ENCODE results near the gene KRTAP12-3. TPM values are rescaled to one million over a fixed set of nuclear protein-coding genes. Genes with fewer than 3 reads are reported as not detected.

Gene KRTAP12-3
- total and polyA plus RNA-seq, 8 donors: not detected

DNA sequence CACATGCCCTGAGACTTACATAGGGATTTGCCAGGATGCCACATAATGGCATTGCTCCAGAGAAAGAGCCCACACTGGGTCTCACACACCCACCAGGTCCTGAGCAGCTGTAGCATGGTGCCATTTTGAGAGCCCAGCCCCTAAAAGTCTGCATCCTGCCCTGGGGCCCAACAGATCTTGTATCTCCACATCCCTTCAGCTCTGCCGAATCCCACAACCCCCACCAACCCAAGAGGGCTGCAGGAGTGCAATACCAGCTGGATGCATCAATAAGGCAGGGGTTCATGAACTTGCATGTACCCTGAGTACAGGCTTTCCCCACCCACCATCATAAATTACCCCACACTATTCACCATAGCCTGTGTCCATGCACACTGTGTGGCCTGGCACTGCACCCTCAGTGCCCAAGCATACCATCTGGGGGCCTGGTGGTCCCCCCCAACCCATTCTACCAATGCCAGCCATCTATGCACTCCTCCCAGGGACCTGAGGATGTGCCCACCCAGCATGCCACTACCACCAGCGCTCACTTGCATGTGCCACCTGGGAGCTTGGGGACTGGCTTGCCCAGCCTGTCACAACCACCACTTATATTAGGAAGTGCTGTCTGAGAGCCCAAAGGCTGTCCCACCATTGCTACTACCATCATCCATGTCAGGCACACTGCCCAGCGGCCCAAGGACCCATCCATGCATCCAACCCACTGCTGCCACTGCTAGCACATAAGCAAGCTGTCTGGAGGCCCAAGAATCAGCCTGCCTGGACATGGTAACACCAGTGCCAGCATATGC, 13.1 kb downstream of the KRTAP12-3 start:
- Histone ChIP-seq H3K4me3 (no peak overlapping the region), H3K27me3 (peaks cover 0 to 6% (median 0%) of the 10 kb centered on the region in 4 donors), H3K36me3 (no peaks in the 10 kb centered on the region), H3K9me3 (no peaks in the 10 kb centered on the region), H3K27ac (no peak overlapping the region), H3K4me1 (no peaks in the 10 kb centered on the region)
- intact Hi-C loops (cut with DNase I): no loop called here
- WGBS, 2 donors: 54 to 61% methylated on average over 3 of the region's 3 CpGs
- DNase-seq (no peak), ATAC-seq (no peak), FAIRE-seq (no peak)
- TF ChIP-seq, protein P1, sequence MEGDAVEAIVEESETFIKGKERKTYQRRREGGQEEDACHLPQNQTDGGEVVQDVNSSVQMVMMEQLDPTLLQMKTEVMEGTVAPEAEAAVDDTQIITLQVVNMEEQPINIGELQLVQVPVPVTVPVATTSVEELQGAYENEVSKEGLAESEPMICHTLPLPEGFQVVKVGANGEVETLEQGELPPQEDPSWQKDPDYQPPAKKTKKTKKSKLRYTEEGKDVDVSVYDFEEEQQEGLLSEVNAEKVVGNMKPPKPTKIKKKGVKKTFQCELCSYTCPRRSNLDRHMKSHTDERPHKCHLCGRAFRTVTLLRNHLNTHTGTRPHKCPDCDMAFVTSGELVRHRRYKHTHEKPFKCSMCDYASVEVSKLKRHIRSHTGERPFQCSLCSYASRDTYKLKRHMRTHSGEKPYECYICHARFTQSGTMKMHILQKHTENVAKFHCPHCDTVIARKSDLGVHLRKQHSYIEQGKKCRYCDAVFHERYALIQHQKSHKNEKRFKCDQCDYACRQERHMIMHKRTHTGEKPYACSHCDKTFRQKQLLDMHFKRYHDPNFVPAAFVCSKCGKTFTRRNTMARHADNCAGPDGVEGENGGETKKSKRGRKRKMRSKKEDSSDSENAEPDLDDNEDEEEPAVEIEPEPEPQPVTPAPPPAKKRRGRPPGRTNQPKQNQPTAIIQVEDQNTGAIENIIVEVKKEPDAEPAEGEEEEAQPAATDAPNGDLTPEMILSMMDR (IDR thresholded peaks at IDR 0.05): no peak

DNA sequence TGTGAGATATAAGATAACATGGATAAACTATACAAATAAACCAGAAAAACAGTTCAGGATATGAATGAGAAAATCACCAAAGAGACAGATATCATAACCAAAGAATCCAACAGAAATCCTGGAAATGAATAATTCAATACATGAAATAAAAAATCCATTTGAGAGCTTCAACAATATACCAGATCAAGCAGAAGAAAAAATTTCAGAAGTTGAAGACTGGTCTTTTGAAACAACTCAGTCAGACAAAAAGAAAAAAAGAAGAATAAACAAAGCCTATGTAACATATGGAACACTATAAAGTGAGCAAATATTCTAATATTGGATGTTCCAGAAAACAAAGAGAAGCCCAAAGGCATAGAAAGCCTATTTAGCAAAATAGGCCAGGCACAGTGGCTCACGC, 14.2 kb downstream of the KRTAP12-3 start:
- Histone ChIP-seq H3K9me3 (no peaks in the 10 kb centered on the region), H3K36me3 (no peaks in the 10 kb centered on the region), H3K27me3 (peaks cover 0 to 6% (median 0%) of the 10 kb centered on the region in 4 donors), H3K4me3 (no peak overlapping the region), H3K4me1 (no peaks in the 10 kb centered on the region), H3K27ac (no peak overlapping the region)
- FAIRE-seq: no peak
- no peak for DNase-seq
- TF ChIP-seq, protein P1 (IDR thresholded peaks at IDR 0.05): no peak
- WGBS, 2 donors: 90 to 93% methylated on average over 1 of the region's 1 CpG
- ATAC-seq: no peak
- intact Hi-C loops (cut with DNase I): no loop called here

DNA sequence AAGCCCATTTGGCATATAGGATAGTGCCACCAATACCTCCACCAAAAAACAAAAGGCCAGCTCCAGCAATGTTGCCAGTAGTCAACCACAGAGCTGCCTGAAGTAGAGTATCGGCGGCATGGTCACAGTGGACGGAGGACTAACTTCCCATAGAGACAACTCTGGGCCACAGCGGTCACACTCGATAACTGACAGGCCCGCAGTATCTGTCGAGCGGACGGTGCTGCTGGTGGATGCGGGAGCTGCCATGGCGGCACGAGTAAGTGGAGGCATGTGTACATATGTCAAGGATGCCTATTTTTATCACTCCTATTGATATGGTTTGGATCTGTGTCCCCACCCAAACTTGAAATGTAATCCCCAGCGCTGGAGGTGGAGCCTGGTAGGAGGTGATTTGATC, 20.1 kb downstream of the KRTAP12-3 start:
- intact Hi-C loops (cut with DNase I): no loop called here
- Histone ChIP-seq H3K36me3 (no peaks in the 10 kb centered on the region), H3K27ac (no peak overlapping the region), H3K4me3 (no peak overlapping the region), H3K9me3 (no peaks in the 10 kb centered on the region), H3K27me3 (no peaks in the 10 kb centered on the region), H3K4me1 (no peaks in the 10 kb centered on the region)
- DNase-seq: no peak
- 81 to 86% methylated on average over 13 of the region's 13 CpGs for WGBS, 2 donors
- ATAC-seq: no peak
- FAIRE-seq: no peak
- TF ChIP-seq, protein P1 (IDR thresholded peaks at IDR 0.05): no peak

DNA sequence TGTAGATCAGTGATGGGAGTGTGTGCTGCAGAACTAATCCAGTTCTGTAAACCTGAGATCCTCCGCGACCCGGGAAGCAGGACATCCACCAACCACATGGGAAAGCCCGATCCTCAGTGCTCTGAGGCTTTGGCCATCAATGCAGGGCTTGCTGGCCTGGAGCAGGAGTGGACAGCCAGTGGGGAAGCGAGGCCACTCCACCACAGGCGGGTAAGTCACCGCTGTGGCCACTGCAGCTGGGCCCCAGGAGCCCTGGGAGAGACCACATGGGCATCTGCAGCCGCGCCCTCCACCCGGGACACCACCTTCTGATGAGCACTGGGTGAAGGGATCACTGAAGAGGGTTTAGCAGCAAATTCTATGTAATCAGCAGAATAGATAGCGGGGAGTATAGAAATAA, 23.4 kb downstream of the KRTAP12-3 start:
- Histone ChIP-seq H3K27ac (no peak overlapping the region), H3K9me3 (no peaks in the 10 kb centered on the region), H3K36me3 (no peaks in the 10 kb centered on the region), H3K4me3 (no peak overlapping the region), H3K27me3 (no peaks in the 10 kb centered on the region), H3K4me1 (no peaks in the 10 kb centered on the region)
- FAIRE-seq: no peak
- TF ChIP-seq, protein P1 (IDR thresholded peaks at IDR 0.05): no peak
- 55 to 79% methylated on average over 11 of the region's 11 CpGs for WGBS, 2 donors
- DNase-seq: no peak
- intact Hi-C loops (cut with DNase I): no loop called here
- no peak for ATAC-seq

DNA sequence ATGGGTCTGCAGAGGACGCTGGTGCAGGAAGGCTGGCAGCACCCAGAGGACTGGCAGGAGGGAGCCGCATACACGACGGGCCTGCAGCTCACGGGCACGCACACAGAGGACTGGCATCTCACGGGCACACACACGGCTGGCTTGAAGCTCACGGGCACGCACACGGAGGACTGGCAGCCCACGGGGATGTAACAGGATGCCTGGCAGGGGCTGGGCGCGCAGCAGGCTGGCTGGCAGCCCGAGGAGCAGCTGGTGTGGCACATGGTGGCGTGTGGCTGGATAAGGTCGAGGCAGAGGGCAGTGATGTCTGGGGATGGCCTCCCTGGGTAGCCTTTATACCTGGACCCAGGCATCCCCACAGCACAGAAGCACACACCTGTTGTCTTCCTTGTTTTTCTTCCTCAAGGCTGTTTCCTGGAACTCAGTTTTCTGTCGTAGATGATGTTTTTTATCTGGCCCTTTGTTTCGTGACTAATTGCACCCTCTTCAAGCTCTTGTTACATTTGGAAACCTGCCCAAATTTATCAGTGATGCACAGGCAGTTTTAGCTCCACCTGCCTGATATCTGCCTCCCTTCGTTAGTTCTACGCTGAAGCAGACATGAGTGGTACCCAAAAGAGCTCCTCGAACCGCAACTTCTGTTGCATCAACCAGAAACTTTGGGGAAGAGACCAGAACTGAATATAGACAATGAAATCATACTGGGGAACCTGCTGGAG, 24.3 kb downstream of the KRTAP12-3 start, which contains the start of gene KRTAP12-1:
Gene KRTAP12-1 (minus strand): TSS at position 303 of the 719 bp plus-strand sequence. CDS start 40 bp downstream, at position 263.
- ATAC-seq (no peak), DNase-seq (no peak), FAIRE-seq (no peak)
- Histone ChIP-seq H3K4me3 (no peak within 1 kb of the TSS), H3K36me3 (no peaks in the 10 kb centered on the region), H3K9me3 (no peaks in the 10 kb centered on the region), H3K4me1 (no peaks in the 10 kb centered on the region), H3K27me3 (no peaks in the 10 kb centered on the region), H3K27ac (no peak within 1 kb of the TSS)
- TF ChIP-seq, protein P1 (IDR thresholded peaks at IDR 0.05): no peak
- intact Hi-C loops (cut with DNase I): no loop called here
- 57 to 63% methylated on average over 23 of the region's 23 CpGs for WGBS, 2 donors
